HL-60 (cell line): ENCODE data around the gene RAP1GAP.

ENCODE experiments used
- DNase-seq, 2 experiments: peaks; one replicate each; pipeline ENCODE4 v3.0.0-alpha.2; 2010 to 2020; ENCODE audit warnings: low read depth in 1 of 2, low spot score in 1 of 2
- H3K27ac ChIP-seq: fragments of 250-450 bp; sonication (Bioruptor Pico); replicated peaks from 2 replicates; pipeline ENCODE4 v1.5.1; 2020; ENCODE audit warnings: mild to moderate bottlenecking, moderate library complexity
- H3K27me3 ChIP-seq: fragments of 250-450 bp; sonication (Bioruptor Pico); 2 replicates; pipeline ENCODE4 v1.5.1; 2021; ENCODE audit warnings: mild to moderate bottlenecking, moderate library complexity; ENCODE audit not compliant: insufficient read depth, poor library complexity, severe bottlenecking
- H3K4me3 ChIP-seq: replicated peaks from 2 replicates; pipeline ENCODE4 v1.5.1; 2011; ENCODE audit warnings: mild to moderate bottlenecking, control low read depth, low read length; ENCODE audit not compliant: insufficient read depth
- CTCF ChIP-seq: IDR thresholded peaks from one replicate; pipeline ENCODE4 v1.5.1; 2011; ENCODE audit warnings: low read length, control low read depth, inconsistent platforms; ENCODE audit not compliant: insufficient read depth
- GABPA ChIP-seq: IDR thresholded peaks from 2 replicates; pipeline ENCODE4 v1.6.1; 2012; ENCODE audit warnings: low read depth
- POLR2AphosphoS5 ChIP-seq: IDR thresholded peaks from 2 replicates; pipeline ENCODE4 v1.6.1; 2012; ENCODE audit warnings: low read depth
- REST ChIP-seq: IDR thresholded peaks from 2 replicates; pipeline ENCODE4 v1.6.1; 2012; ENCODE audit warnings: low read depth; ENCODE audit not compliant: insufficient replicate concordance
- SPI1 ChIP-seq: IDR thresholded peaks from 2 replicates; pipeline ENCODE4 v1.6.1; 2012; ENCODE audit warnings: low read depth, mild to moderate bottlenecking, borderline replicate concordance

RAP1GAP gene

DNA sequence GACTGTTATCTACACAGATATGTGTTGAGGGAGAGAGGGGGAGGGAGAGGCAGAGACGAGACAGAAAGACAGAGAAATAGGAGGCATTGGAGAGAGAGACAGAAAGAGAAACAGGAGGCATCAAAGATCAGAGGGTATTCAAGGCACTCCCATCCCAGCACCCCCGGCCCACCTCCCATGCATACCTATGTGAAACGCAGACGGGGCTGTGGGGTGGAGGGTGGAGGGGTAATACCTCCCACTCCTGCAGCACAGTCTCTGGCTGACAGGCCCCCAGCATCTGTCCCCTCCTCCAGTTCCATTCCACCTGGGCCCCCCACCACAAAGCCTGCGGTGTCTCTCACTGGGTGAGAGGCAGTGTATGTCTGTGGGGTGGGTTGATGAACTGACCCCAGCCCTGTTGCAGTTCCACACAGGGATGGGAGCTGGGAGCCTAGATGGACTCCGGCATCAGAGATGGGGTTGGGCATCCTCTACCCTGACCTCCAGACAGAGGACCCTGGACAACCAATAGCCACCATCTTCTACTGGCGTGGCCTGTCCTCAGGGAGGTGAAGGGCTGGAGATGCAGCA, 49.7 kb downstream of the RAP1GAP start:
- no peak for TF ChIP-seq CTCF
- no peak for TF ChIP-seq POLR2AphosphoS5
- TF ChIP-seq GABPA: no peak
- no peak for TF ChIP-seq REST
- TF ChIP-seq SPI1: no peak
- no peak for DNase-seq
- H3K27me3 ChIP-seq: peaks cover 32% of the 10 kb centered on the region
- H3K4me3 ChIP-seq: no peak overlapping the region
- no peak overlapping the region for H3K27ac ChIP-seq

DNA sequence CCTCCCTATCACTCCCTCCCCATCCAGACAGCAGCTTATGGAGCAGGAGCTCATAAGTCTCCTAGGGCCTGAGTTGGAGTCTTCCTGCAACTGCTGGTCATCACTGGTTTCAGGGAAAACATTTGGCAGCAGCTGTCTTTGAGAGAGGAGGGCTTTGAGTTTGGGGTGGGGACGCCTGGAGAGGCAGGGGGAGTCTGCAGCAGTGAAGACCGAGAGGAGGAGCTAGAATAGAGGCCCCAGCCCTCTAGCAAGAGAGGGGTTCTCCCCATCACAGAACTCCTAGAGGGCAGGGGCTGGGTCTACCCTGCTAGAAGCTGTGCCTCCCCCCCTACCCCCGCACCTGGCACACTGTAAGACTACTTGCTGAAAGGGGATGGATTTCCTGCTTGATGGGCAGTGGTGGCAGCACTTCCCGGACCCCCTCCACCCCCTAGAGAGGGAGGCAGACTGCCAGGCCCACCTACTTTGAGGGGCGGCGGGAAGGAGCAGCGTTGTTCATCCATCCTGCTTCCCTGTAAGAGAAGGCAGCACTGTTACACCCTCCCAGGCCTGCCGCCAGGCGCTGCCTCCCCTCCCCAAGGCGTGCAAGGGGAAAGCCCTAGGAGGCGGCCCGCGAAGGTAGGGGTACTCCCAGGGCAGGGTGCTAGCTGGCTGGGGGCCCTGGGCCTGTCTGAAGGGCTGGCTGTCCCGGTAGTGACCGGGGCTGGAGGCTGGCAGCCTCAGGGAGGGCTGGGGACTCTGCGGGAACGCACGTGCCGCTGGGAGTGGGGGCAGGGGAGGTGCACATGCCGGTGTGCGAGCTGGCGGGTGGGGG, 50.4 kb downstream of the RAP1GAP start:
- Histone ChIP-seq H3K27me3 (peaks cover 32% of the 10 kb centered on the region), H3K4me3 (no peak overlapping the region), H3K27ac (no peak overlapping the region)
- TF ChIP-seq GABPA: no peak
- TF ChIP-seq SPI1: no peak
- no peak for TF ChIP-seq POLR2AphosphoS5
- TF ChIP-seq REST: no peak
- TF ChIP-seq CTCF: no peak
- no peak for DNase-seq

DNA sequence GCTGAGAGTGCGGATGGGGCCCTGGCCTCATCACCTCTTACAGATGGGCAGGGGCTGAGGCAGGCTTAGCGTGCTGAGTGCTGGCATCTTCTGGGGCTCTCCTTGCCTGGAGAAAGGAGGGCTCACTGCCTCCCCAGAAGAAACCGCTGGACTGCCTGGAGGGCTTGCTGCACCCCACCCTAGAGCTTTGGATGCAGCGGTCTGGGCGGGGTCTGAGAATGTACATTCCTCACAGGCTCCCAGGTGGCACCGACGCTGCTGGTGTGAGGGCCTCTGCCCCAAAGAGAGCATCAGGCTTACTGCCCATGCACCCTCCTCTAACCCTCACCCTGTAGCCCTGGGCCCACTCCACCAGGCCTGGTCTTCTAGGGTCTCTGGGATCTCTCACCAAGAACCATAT, 51.1 kb downstream of the RAP1GAP start:
- H3K4me3 ChIP-seq: no peak overlapping the region
- TF ChIP-seq REST (no peak), POLR2AphosphoS5 (no peak), CTCF (no peak), GABPA (no peak), SPI1 (no peak)
- no peak overlapping the region for H3K27ac ChIP-seq
- peaks cover 30% of the 10 kb centered on the region for H3K27me3 ChIP-seq
- no peak for DNase-seq
